ENCODE data around the gene PHF2. TPM values are rescaled to one million over a fixed set of nuclear protein-coding genes. Genes with fewer than 3 reads are reported as not detected.

The PHF2 gene
- polyA plus RNA-seq, 3 donors: 34.8 to 43.0 (median 40.4) TPM

DNA sequence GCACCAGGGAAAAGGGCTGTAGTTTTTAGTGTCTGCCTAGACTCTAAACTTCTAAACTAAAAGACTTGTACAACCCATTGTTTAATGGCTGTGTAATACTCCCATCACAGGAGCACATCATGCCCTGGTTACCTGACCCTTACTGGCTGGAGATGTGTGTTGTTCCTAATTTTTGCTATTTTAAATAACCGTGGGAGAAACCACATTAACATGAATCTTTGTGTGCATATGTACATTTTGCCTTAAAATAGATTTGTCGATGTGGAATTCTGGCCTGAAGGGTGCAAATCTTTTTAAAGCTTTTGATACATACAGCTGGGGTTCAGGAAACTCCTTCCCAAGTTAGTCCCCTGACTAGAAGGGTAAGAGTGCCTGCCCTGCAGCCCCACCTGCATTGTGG lies 39.7 kb downstream of the PHF2 start:
- no peak for DNase-seq (ENCODE audit: extremely low read depth in 1 of 11, low read depth in 9 of 11, low spot score in 4 of 11)

GRCh38 chr9:93617273-93617672 lies 40.9 kb downstream of the PHF2 start:
- no peak for DNase-seq (ENCODE audit: extremely low read depth in 1 of 11, low read depth in 9 of 11, low spot score in 4 of 11)

GRCh38 chr9:93619272-93619775 lies 42.9 kb downstream of the PHF2 start:
- DNase-seq (ENCODE audit: extremely low read depth in 1 of 11, low read depth in 9 of 11, low spot score in 4 of 11): no peak

GRCh38 chr9:93620041-93620506 lies 43.7 kb downstream of the PHF2 start:
- DNase-seq (ENCODE audit: extremely low read depth in 1 of 11, low read depth in 9 of 11, low spot score in 4 of 11): no peak

DNA sequence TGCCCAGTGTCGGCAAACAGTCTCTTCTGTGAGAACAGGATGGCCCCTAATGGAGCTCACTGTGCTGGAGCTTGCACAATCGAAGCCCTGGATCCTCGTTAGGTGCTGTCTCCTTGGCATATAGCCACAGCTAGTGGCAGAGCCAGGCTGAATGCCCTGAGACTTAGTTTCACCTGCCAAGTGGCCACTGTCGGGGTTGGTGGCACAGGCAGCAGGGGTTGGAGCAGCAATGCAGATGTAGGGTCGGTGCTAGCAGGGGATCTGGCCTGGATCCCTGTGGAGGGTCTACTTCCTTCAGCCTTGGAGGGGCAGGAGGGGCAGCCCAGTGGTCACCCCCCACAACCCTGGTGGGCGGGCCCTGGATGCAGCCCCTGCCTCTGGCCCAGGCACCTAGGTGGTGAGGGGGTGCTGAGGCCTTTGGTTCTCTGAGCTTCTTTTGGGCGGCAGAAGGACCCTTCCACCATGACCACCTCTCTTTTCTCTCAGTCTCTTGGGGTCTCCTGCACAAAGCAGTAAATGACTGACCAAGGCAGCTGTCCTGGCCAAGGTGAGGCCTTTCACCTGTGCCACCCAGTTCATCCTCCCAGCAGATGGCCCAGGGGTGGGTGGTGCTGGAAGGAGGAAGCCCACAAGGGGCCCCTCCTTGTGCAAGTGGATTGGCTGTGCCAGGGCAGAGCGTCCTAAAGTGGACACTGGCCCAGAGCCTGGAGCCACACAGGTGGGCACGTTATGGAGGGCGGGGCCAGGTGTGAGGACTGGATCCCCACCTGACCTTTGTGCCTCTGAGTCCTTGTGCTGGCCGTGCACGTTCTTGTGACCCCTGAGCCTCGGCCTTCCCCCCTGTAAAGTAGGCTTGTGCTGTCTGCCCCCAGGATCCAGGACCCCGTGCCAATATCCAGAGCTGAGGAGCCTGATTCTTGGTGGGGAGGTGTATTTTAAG lies 44.8 kb downstream of the PHF2 start:
- no peak for DNase-seq (ENCODE audit: extremely low read depth in 1 of 11, low read depth in 9 of 11, low spot score in 4 of 11)

- DNase-seq (ENCODE audit: extremely low read depth in 1 of 11, low read depth in 9 of 11, low spot score in 4 of 11): no peak
These were observed 45.5 kb downstream of the PHF2 start for GRCh38 chr9:93621922-93622321.

GRCh38 chr9:93622691-93623090 lies 46.3 kb downstream of the PHF2 start:
- DNase-seq (ENCODE audit: extremely low read depth in 1 of 11, low read depth in 9 of 11, low spot score in 4 of 11): no peak

- no peak for DNase-seq (ENCODE audit: extremely low read depth in 1 of 11, low read depth in 9 of 11, low spot score in 4 of 11)
These were observed 47.4 kb downstream of the PHF2 start for GRCh38 chr9:93623753-93624152.

- DNase-seq (ENCODE audit: extremely low read depth in 1 of 11, low read depth in 9 of 11, low spot score in 4 of 11): no peak
These were observed 48.0 kb downstream of the PHF2 start for GRCh38 chr9:93624431-93624834.

DNA sequence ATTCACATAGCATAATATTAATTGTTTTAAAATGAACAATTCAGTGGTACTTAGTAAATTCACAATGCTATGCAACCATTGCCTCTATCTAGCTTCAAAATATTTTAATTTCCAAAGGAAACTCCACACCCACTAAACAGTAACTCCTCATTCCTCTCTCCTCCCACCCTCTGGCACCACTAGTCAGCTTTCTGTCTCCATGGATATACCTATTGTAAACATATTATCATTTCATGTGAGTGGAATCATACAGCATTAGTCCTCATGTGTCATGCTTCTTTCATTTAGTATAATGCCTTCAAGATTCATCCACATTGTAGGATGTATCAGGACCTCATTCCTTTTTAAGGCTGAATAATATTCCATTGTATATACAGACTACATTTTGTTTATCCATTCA lies 48.6 kb downstream of the PHF2 start:
- DNase-seq (ENCODE audit: extremely low read depth in 1 of 11, low read depth in 9 of 11, low spot score in 4 of 11): no peak

DNA sequence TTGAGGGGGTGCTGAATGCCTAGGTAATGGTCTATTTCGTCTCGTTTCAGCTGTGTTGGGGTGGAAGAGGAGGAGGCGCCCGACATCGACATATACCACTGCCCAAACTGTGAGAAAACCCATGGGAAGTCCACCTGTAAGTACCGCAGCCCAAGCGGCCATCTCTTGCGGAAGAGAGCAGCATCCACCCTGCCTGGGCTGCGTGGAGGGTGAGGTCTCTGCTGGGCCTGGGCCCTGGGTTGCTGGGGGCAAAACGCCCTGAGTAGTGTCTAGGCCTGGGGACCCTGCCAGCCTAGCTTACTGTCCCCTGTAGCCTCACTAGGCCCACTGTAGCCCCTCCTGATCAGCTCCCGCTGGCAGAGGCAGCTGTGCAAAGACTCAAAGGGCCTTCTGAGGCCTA lies 53.5 kb downstream of the PHF2 start:
- no peak for DNase-seq (ENCODE audit: extremely low read depth in 1 of 11, low read depth in 9 of 11, low spot score in 4 of 11)

GRCh38 chr9:93630806-93631411 lies 54.5 kb downstream of the PHF2 start:
- no peak for DNase-seq (ENCODE audit: extremely low read depth in 1 of 11, low read depth in 9 of 11, low spot score in 4 of 11)

DNA sequence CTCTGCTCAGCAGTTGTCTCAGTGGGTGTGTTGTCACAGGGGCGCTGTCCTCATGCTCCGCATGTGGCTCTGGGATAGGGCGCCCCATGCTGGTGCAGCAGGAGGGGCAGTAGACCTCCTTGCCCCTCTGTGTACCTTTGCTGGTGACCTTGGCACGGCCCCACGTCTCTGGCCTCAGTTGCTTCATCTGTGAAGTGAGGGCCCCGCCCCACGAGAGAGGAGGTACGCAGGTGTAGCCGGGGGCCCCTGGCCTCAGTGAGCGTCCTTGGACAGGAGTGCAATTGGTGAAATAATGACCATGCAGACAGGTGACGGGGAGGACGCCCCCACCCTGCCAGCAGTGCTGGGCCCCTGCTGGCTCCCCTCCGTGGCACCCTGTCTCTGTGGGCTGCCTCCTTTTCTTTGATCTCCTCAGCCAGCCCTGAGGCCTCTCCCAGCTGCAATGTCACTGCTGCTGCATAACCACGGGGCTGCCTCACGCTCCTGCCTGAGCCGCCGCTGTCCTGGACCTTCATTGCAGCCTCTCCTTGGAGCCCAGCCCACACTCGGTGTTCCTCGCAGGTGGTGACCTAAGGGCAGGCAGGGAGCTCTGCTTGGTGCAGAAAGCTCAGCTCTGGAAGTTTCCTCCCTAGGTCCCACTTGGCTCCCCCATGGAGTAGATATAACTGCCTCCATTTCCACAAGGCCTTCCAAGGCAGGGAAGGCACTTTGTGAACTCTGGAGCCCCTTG lies 57.3 kb downstream of the PHF2 start:
- DNase-seq (ENCODE audit: extremely low read depth in 1 of 11, low read depth in 9 of 11, low spot score in 4 of 11): no peak

- DNase-seq (ENCODE audit: extremely low read depth in 1 of 11, low read depth in 9 of 11, low spot score in 4 of 11): no peak
These were observed 58.2 kb downstream of the PHF2 start for GRCh38 chr9:93634311-93635185.

DNA sequence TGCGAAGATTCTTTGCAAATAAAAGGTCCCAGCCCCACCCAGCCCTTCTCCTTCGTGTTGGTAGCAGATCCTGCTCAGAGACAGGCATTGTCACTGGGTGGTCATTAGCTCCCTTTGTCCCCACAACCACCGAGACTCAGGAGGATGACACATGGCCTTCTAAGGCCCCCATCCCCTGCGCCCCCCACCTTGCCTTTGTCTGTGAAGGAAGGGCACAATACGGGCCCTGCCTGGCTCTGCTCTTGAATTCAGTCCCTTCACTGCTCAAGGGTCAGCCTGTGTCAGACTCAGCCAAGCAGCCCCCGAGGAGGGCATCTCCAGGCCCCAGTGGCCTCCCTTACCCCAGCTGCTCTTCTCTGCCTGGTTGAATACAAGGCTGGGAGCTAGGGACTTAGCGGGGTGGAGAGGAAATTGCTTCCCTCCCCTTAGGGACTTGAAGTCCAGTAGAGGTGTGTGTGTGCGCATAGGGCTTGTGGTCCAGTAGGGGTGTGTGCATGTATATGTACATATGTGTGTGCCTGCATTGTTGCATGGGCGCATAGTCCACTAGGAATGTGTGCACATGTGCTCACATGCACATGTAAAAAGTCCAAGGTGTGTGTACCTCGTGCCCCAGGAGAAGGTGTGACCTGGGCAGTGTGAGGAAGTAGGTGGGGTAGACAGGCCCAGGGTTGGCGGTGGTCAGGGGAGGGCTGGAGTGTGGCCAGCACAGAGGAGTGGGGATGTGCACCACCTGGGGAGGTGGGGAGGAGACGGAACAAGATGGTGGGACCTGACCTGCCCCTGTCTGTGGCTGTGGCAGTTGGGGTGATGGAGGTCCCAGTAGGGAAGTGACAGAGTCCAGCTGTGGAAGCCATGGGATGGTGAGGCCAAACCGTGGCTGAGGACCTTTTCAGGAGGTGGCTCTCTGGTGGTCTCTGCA lies 59.1 kb downstream of the PHF2 start:
- no peak for DNase-seq (ENCODE audit: extremely low read depth in 1 of 11, low read depth in 9 of 11, low spot score in 4 of 11)

DNA sequence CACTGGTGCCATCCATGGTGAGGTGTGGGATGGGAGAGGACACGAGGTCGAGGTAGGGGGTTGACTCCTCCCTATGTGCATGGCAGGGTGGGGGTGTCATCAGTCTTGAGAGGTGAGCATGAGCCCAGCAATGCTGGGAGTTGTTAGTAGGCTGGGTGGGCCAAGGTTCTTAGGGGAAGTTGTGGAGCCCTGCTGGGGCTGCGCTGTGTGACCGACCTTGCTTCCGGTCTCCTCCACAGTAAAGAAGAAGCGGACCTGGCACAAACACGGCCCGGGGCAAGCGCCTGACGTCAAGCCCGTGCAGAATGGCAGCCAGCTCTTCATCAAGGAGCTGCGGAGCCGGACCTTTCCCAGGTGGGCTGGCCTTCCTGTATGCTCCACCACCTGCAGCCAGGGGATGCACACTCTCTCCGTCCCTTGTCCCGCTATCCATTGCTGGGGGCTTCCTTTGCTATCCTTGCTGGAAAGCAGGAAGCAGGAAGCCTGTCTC lies 59.8 kb downstream of the PHF2 start:
- DNase-seq (ENCODE audit: extremely low read depth in 1 of 11, low read depth in 9 of 11, low spot score in 4 of 11): no peak

- no peak for DNase-seq (ENCODE audit: extremely low read depth in 1 of 11, low read depth in 9 of 11, low spot score in 4 of 11)
These were observed 60.3 kb downstream of the PHF2 start for GRCh38 chr9:93636667-93637066.

- DNase-seq (ENCODE audit: extremely low read depth in 1 of 11, low read depth in 9 of 11, low spot score in 4 of 11): no peak
These were observed 61.5 kb downstream of the PHF2 start for GRCh38 chr9:93637886-93638285.

Measured in renal cortex interstitium (tissue), 11 donors.